GM12874 (cell line): ENCODE results near the gene RPL13.

Experiments used
- CTCF ChIP-seq: IDR thresholded peaks from 2 replicates; pipeline ENCODE4 v1.5.1; 2011; ENCODE audit warnings: low read depth, mild to moderate bottlenecking, control low read depth, low read length, moderate library complexity; ENCODE audit not compliant: insufficient read depth

The RPL13 gene

DNA sequence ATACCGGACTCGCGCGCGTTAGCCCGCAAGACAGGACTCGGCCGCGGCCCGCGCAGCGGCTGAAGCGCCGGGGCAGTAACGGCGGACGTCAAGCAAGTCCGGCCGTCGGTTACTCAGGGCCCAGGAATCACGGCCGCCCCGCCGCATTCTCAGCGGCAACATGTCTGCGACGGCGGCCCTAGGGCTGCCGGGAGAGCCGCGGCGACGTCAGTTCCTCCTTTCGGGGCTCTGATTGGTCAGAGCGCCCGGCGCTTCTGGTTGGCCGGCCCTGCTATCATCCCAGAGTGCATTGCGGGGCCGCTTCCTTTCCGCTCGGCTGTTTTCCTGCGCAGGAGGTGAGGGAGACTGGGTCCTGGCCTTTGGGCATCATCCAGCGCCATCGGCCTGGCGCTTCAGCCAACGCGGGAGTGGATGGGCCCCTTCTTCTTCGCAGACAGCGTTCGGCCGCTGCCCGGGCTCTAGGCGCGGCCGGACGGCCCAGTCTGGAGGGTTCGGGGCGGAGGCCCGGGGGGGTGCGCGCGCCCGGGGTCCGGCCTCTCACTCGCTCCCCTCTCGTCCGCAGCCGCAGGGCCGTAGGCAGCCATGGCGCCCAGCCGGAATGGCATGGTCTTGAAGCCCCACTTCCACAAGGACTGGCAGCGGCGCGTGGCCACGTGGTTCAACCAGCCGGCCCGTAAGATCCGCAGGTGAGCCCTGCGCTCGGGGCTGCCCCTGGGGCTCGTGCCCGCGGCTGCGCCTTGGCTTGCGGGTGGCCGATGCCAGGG is at the start of gene RPL13:
RPL13 (plus strand) TSS at position 305 of the 764 bp plus-strand sequence; CDS start at position 583, 278 bp downstream.
- TF ChIP-seq CTCF: no peak

- no peak for TF ChIP-seq CTCF
Observed at GRCh38 chr16:89511374-89511773, 49.1 kb upstream of the RPL13 start.

GRCh38 chr16:89512453-89512852 is 48.0 kb upstream of the RPL13 start:
- TF ChIP-seq CTCF: no peak

DNA sequence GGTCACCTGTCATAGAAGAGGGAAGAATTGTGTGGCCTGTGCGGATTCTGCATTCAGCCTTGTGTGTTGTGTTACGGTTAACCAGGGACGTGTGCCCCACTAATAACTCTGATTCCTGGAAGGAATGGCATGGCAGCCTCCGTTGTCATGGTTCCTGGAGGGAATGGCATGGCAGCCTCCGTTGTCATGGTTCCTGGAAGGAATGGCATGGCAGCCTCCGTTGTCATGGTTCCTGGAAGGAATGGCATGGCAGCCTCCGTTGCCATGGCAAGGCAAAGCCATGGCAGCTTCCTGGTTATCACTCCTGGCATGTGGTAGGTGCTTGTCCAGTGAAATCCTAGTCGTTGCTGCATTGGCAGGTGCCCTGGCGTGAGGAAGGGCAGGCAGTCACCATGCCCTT is 43.4 kb upstream of the RPL13 start:
- TF ChIP-seq CTCF: no peak

- no peak for TF ChIP-seq CTCF
Observed at GRCh38 chr16:89519881-89520280, 40.6 kb upstream of the RPL13 start.

DNA sequence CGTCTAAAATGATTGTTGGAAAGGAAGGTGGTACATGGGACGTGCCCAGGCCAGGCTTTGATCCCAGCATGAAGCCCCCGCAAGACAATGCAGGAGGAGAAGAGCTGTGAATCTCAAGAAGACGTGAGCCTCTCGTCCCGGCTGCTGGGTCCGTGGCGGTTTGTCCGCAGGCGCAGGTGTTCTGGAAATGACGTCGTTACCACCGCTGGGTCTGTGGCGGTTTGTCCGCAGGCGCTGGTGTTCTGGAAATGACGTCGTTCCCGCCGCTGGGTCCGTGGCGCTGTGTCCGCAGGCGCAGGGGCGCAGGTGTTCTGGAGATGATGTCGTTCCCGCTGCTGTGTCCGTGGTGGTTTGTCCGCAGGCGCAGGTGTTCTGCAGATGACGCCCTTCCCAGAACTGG is 38.2 kb upstream of the RPL13 start:
- no peak for TF ChIP-seq CTCF

DNA sequence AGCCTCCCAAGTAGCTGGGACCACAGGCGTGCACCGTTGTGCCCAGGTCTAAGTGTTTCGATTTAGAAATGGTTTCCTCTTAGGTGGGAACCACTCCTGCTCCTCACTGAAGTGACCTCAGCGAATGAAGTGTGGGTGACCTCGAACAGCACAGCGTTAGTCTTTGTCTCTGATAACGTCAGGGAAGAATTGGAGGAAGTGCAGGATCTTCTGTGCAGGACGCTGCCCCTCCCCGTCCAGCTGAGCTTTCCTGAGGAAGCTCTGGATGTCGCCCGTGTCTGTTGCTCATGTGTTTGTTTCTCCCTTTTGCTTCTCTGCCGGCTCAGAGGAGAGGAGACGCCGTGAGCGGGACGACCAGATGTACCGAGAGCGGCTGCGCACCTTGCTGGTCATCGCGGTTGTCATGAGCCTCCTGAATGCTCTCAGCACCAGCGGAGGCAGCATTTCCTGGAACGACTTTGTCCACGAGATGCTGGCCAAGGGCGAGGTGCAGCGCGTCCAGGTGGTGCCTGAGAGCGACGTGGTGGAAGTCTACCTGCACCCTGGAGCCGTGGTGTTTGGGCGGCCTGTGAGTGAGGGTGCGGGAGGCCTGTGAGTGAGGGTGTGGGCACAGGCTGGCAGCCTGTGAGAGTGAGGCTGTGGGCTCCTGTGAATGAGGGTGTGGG is 36.7 kb upstream of the RPL13 start:
- TF ChIP-seq CTCF: no peak
